ENCODE results near the gene FBLN7. TPM values are rescaled to one million over a fixed set of nuclear protein-coding genes. Genes with fewer than 3 reads are reported as not detected.
"Not testable (repeated sequence)": the region's sequence is repeated elsewhere in the genome, so short reads cannot be mapped to it uniquely, and the experiment has no call there.

Gene FBLN7
- total RNA-seq, 2 donors from 2014 or later, result 3.0 to 4.0 TPM

GRCh38 chr2:112136096-112136495, 2.1 kb upstream of the FBLN7 start:
- no peak for TF ChIP-seq CTCF (IDR thresholded peaks at IDR 0.05)
- no peak for TF ChIP-seq POLR2A (IDR thresholded peaks at IDR 0.05)
- TF ChIP-seq POLR2AphosphoS5 (IDR thresholded peaks at IDR 0.05), result no peak
- intact Hi-C loops (cut with DNase I), result no loop called here
- H3K27me3 ChIP-seq (replicated peaks; ENCODE audit: insufficient read depth), result no peaks in the 10 kb centered on the region
- H3K4me1 ChIP-seq (replicated peaks), result no peaks in the 10 kb centered on the region
- no peak for DNase-seq (ENCODE audit: low spot score)
- no peaks in the 10 kb centered on the region for H3K36me3 ChIP-seq
- WGBS, result 89% methylated on average over 5 of the region's 5 CpGs
- H3K4me3 ChIP-seq, result no peak overlapping the region
- H3K27ac ChIP-seq, result no peak overlapping the region
- no peaks in the 10 kb centered on the region for H3K9me3 ChIP-seq

- 11% methylated on average over 15 of the region's 15 CpGs for WGBS
- intact Hi-C loops (cut with DNase I), result no loop called here
- no peaks in the 10 kb centered on the region for H3K27me3 ChIP-seq (replicated peaks; ENCODE audit: insufficient read depth)
- H3K4me1 ChIP-seq (replicated peaks), result no peaks in the 10 kb centered on the region
- H3K9me3 ChIP-seq, result no peaks in the 10 kb centered on the region
- DNase-seq (ENCODE audit: low spot score), result no peak
- peak overlapping the region; percentile 44 to 55 for H3K4me3 ChIP-seq
- no peaks in the 10 kb centered on the region for H3K36me3 ChIP-seq
- H3K27ac ChIP-seq, result peak overlapping the region in 1 of 2 donors; percentile 6
- TF ChIP-seq POLR2A (IDR thresholded peaks at IDR 0.05), result no peak
- TF ChIP-seq POLR2AphosphoS5 (IDR thresholded peaks at IDR 0.05), result no peak
- TF ChIP-seq CTCF (IDR thresholded peaks at IDR 0.05), result no peak
Observed at GRCh38 chr2:112137516-112138158, 548 bp upstream of the FBLN7 start.

GRCh38 chr2:112139033-112139614, 939 bp downstream of the FBLN7 start:
- H3K27me3 ChIP-seq (replicated peaks; ENCODE audit: insufficient read depth); DNase-seq (ENCODE audit: low spot score); H3K36me3 ChIP-seq; H3K27ac ChIP-seq; H3K9me3 ChIP-seq; intact Hi-C loops (cut with DNase I); H3K4me1 ChIP-seq (replicated peaks): not testable (repeated sequence)
- peak overlapping the region; percentile 44 to 55 for H3K4me3 ChIP-seq
- WGBS, result 11% methylated on average over 23 of the region's 32 CpGs

- WGBS, result 10% methylated on average over 38 of the region's 38 CpGs
- not testable (repeated sequence) for DNase-seq (ENCODE audit: low spot score); H3K4me3 ChIP-seq
Observed at GRCh38 chr2:112139661-112140204, 1.5 kb downstream of the FBLN7 start.

GRCh38 chr2:112140205-112140802, 2.1 kb downstream of the FBLN7 start:
- H3K27me3 ChIP-seq (replicated peaks; ENCODE audit: insufficient read depth), result no peaks in the 10 kb centered on the region
- H3K27ac ChIP-seq, result no peak overlapping the region

More at GRCh38 chr2:112139661-112140204, 1.5 kb downstream of the FBLN7 start:
- H3K27ac ChIP-seq; H3K27me3 ChIP-seq (replicated peaks; ENCODE audit: insufficient read depth); H3K4me1 ChIP-seq (replicated peaks); H3K36me3 ChIP-seq; H3K9me3 ChIP-seq; intact Hi-C loops (cut with DNase I): not testable (repeated sequence)

More at GRCh38 chr2:112140205-112140802, 2.1 kb downstream of the FBLN7 start:
- Histone ChIP-seq H3K4me1 (replicated peaks) (no peaks in the 10 kb centered on the region), H3K9me3 (no peaks in the 10 kb centered on the region), H3K4me3 (no peak overlapping the region), H3K36me3 (no peaks in the 10 kb centered on the region)
- intact Hi-C loops (cut with DNase I), result no loop called here
- no peak for DNase-seq (ENCODE audit: low spot score)
- 27% methylated on average over 30 of the region's 30 CpGs for WGBS
- TF ChIP-seq CTCF (IDR thresholded peaks at IDR 0.05) (no peak), POLR2AphosphoS5 (IDR thresholded peaks at IDR 0.05) (no peak), POLR2A (IDR thresholded peaks at IDR 0.05) (no peak)
